GM18498 (cell line): ENCODE results near the gene ABLIM3.
A peak's percentile ranks its signal among the peaks of the same experiment; 100 is the strongest.
"Not testable (repeated sequence)": the region's sequence is repeated elsewhere in the genome, so short reads cannot be mapped to it uniquely, and the experiment has no call there.

Experiments used
- ATAC-seq: cut with Tn5 transposase; IDR thresholded peaks from one replicate; pipeline ENCODE4 v1.9.1; 2021; ENCODE audit warnings: mild to moderate bottlenecking, moderate library complexity; ENCODE audit not compliant: unreplicated experiment

The ABLIM3 gene

DNA sequence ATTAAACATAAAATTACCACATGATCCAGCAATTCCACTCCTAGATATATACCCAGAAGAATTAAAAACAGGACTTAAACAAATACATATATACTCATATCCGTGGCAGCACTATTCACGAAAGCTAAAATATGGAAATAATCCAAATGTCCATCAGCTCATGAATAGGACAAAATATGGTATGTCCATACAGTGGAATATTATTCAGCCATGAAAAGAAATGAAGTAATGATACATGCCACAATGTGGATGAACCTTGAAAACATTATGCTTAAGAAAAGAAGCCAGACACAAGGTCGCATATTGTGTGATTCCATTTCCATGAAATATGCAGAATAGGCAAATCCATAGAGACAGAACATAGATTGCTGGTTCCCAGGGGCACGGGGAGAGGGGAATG is 105.6 kb downstream of the ABLIM3 start:
- ATAC-seq, result no peak

- ATAC-seq, result no peak
These were observed 106.4 kb downstream of the ABLIM3 start for GRCh38 chr5:149247726-149248125.

DNA sequence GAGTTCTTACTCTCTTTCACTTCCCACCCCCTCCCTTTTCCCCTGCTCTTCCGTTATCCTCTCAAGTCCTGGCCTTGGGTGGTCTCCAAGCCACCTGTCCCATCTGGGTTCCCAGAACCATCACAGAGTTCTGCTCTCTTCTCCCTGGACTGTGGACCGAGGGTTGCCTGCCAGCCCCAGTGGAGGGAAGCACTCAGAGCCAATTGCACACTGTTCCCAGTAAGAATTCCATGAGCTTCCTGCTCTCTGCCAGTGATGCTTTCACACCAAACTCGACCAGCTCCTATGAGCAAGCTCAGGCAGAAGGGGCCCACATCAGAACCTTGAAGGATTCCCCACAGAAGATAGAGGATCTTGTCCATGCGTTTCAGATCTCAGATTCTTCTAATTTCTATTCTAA is 110.3 kb downstream of the ABLIM3 start:
- no peak for ATAC-seq

DNA sequence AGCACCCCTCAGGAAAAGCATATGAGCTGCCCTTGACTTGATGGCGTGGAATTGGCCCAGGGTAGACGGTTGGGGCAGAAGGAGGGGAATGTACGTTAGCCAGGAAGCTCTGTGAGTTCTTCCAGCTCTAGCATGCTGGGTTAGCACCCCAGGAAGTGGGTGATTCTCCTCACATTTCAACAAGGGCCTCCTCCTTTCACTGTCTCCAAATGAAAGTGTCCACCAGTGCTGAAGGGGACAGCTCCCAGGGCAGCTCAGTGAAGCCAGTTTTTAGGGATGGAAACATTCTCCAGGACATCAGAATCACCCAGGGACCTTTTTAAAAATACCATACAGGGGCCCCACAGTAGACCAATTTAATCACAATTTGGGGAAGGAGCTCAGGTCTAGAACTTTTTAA is 113.2 kb downstream of the ABLIM3 start:
- no peak for ATAC-seq

GRCh38 chr5:149256451-149256850 is 115.2 kb downstream of the ABLIM3 start:
- ATAC-seq, result no peak

DNA sequence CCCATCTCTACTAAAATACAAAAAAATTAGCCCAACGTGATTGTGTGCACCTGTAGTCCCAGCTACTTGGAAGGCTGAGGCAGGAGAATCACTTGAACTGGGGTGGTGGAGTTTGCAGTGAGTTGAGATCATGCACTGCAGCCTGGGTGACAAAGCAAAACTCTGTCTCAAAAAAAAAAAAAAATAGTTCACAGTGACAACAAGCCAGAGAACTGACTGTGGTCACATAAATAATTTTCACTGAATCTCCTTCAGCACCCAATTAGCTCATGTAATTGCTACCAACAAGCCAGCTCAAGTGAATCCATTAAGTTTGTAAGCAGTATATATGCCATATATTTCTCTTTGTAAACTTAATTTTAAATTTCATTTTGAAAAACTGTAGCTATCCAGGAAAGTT is 115.8 kb downstream of the ABLIM3 start:
- no peak for ATAC-seq

- ATAC-seq, result no peak
These were observed 116.8 kb downstream of the ABLIM3 start for GRCh38 chr5:149257889-149258705.

- no peak for ATAC-seq
These were observed 119.5 kb downstream of the ABLIM3 start for GRCh38 chr5:149260761-149261160.

- no peak for ATAC-seq
These were observed 120.0 kb downstream of the ABLIM3 start for GRCh38 chr5:149261246-149261645.

DNA sequence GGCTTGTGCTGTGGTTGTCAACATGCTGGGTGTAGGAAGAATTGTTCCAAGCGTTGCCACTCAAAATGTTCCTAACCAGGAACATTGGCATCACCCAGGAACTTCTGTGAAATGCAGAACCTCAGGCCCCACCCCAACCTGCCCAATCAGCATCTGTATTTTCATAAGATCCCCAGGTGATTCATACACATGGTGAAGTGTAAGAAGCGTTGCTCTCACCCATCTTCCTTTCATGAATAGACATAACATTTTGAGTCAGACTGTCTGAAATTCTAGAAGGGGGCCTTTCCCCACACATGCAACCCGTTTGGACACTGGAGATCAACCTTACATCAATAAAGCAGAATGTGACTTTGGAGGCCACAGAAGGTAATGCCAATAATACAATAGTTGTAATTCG is 121.0 kb downstream of the ABLIM3 start:
- no peak for ATAC-seq

GRCh38 chr5:149264439-149265067 is 123.3 kb downstream of the ABLIM3 start:
- ATAC-seq, result peak; percentile 90

DNA sequence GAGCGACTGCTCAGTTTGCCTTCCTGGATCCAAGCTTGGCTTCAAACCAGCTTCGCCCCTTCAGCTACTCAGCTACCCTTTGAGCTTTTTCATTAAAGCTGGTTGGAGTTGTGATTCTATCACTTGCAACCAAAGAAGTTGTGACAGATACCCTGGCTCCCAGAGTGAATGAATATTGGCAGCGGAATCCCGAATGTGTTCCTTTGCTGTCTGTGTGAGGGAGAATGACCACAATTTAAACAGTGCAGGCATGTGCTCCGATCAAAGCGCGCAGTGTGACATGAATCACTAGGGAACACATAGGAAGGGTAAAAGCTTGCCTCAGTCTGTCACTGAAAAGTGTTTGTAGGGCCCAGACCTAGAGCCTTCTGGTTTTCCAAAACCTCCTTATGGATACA is 123.8 kb downstream of the ABLIM3 start:
- ATAC-seq, result no peak

- ATAC-seq, result no peak
These were observed 124.3 kb downstream of the ABLIM3 start for GRCh38 chr5:149265597-149265996.

GRCh38 chr5:149267241-149267973 is 126.1 kb downstream of the ABLIM3 start:
- ATAC-seq, result no peak

GRCh38 chr5:149268928-149269557 is 127.8 kb downstream of the ABLIM3 start:
- ATAC-seq, result no peak

DNA sequence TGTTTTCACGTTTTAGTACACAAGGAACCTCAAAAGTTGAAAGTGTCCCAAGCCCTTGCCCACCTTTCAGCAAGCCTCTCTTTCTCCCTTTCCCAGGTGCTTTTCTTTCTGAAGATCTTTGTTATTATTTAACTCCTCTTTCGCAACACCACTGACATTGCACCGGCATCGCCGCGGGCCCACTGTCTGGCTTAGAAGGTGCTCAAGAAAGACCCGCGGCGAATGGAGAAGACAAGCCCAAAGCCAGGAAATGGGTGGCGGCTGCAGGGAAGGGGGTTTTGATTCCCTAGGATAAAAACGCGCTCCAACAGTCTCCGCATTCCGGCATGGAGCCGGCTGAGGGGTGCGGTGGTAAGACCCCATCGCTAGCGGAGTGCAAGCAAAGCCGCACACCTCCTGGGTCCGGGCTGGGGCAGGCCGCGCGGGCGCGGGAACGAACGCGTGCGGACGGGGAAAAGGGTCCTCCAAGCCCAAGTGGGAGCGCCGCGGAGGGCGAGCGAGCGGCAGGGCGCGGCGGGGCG is 130.0 kb downstream of the ABLIM3 start:
- no peak for ATAC-seq

DNA sequence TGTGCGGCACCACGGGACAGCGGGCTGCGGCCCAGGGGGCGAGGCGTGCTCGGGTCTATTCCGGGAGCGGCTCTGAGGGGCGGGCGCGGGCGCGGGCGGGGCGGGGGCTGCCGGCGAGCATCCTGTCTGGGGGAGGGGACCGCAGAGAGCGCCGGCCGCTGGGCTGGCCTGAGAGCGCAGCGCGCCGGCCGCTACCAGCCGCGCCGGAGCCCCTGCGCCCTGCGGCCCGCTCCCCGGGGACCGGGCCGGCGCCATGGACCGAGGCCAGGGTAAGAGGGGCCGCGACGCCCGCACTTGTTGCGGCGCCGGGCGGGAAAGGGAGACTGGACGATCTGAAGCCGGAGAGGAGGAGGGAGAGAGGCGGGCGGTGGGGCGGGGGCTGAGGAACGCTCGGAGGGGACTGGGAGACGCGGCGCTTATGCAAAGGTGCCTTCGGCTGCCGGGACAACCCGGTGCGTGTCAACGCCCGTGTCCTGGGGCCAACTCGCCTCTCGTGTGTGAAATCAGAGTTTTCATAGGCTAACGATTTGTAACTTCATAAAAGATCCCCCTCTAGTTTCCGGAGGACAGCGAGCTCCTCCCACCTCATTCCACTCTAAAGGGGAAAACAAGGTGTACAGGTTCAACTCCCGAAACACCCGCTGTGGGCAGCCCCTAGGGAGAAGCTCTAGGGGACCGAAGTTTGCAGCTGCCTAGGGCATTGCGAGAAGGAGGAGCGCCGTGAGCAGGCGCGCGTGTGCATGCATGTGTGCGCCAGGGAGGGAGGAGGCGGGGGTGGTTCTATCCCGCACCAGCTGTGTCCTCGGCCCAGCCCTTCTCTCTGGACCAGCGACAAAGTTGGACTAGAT is 130.6 kb downstream of the ABLIM3 start, which contains the start of gene AFAP1L1:
Gene AFAP1L1 (plus strand): TSS at position 144 of the 848 bp plus-strand sequence. CDS start 110 bp downstream, at position 254.
- no peak for ATAC-seq

DNA sequence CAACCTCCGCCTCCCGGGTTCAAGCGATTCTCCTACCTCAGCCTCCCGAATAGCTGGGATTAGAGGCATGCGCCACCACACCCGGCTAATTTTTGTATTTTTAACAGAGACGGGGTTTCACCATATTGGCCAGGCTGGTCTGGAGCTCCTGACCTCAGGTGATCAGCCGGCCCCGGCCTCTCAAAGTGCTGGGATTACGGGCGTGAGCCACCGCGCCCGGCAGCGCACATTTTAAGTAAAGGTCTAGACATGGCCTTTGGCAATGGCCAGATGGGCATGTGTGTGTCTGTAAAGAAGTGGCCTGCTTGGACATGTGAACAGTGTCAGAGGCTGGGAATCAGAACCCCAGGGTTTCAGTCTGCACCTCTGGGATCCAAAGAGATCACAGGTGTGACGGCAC is 131.5 kb downstream of the ABLIM3 start:
- not testable (repeated sequence) for ATAC-seq

DNA sequence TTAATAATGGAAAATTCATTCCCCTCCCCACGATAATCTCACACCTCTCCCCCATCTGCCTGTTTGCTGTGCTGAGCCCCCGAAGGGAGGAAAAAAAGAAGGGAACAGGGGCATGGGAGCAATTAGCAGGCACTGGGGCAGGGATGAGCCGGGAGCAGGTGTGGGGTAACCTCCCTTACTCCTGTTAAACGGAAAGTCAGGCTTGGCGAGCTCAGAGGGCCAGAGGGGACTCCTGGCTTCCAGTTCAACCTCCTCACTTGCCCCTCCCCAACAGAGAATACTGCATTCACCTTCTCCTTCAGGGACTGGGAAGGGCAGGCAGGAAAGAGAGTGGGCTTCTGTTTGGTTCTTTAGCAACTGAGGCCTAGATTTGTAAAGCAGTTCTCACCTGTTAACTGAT is 131.9 kb downstream of the ABLIM3 start:
- ATAC-seq, result no peak

DNA sequence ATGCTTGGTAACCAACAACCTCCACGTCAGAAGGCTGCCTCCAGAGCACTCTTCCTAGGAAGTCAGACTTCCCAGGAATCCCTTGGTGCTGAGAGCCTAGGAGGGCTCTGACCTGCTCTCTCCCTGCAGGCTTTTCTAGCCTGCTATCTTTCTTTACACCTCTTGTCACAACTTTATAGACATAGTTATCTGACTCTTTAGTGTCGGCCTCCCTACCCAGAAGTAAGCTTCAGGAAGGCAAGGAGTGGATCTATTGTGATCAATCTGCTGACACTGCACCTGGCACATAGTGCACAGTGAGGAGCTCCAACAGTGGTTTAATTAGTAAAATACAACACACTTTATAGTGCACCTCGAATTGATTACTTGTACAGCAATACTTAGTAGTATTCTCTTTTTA is 132.7 kb downstream of the ABLIM3 start:
- ATAC-seq, result no peak
